Cardiac muscle cell (in vitro differentiated cells and primary cell): ENCODE results near the gene AGAP1. TPM values are rescaled to one million over a fixed set of nuclear protein-coding genes. Genes with fewer than 3 reads are reported as not detected.

Experiments used
- DNase-seq, 2 donors: peaks; one replicate each; pipeline versions ENCODE4 v3.0.0 to v3.0.0-alpha.2; 2010 to 2017; ENCODE audit warnings: low read depth in 1 of 2, low spot score in 1 of 2
- H3K27ac ChIP-seq: fragments of 200-600 bp; sonication (generic); 2 replicates; pipeline ENCODE4 v1.5.1; 2016
- H3K27me3 ChIP-seq: fragments of 200-600 bp; sonication (generic); 2 replicates; pipeline ENCODE4 v1.6.0; 2016; ENCODE audit warnings: control low read depth
- H3K36me3 ChIP-seq: fragments of 200-600 bp; sonication (generic); 2 replicates; pipeline ENCODE4 v1.5.1; 2016; ENCODE audit warnings: control low read depth
- H3K4me1 ChIP-seq: fragments of 200-600 bp; sonication (generic); 2 replicates; pipeline ENCODE4 v1.8.1; 2017; ENCODE audit warnings: low read depth, mild to moderate bottlenecking, mixed run types
- H3K4me3 ChIP-seq: fragments of 200-600 bp; sonication (generic); 2 replicates; pipeline ENCODE4 v1.5.1; 2016; ENCODE audit warnings: mild to moderate bottlenecking
- H3K9me3 ChIP-seq: fragments of 200-600 bp; sonication (generic); 2 replicates; pipeline ENCODE4 v1.5.1; 2017; ENCODE audit warnings: low read depth, mild to moderate bottlenecking, control low read depth
- CTCF ChIP-seq: IDR thresholded peaks from 2 replicates; pipeline ENCODE4 v1.5.1; 2012; ENCODE audit warnings: low read depth, mild to moderate bottlenecking, low read length
- polyA plus RNA-seq: library from polyadenylated mRNA; unstranded; fragments of >200 nt; fragmentation: Nextera tagmentation; extraction: Ambion mirVana; gene quantifications from 2 replicates; pipeline ENCODE4 v1.2.1, GENCODE V29; 2016
- total RNA-seq: library from RNA; depleted of rRNA; stranded (reverse); fragments of >200 nt; gene quantifications from 2 replicates; pipeline ENCODE4 v1.2.3, GENCODE V29; 2016

AGAP1 gene
- total and polyA plus RNA-seq, 2 experiments from 2014 or later, result 8.6 to 38.2 TPM

- Histone ChIP-seq H3K4me3 (no peak overlapping the region), H3K27ac (no peak overlapping the region), H3K4me1 (peaks cover 18% of the 10 kb centered on the region), H3K27me3 (no peaks in the 10 kb centered on the region), H3K36me3 (no peaks in the 10 kb centered on the region), H3K9me3 (no peaks in the 10 kb centered on the region)
- TF ChIP-seq CTCF, result no peak
- DNase-seq, result no peak
Measured at GRCh38 chr2:235699576-235699975, 205.7 kb downstream of the AGAP1 start.

- Histone ChIP-seq H3K9me3 (no peaks in the 10 kb centered on the region), H3K27ac (no peak overlapping the region), H3K4me3 (no peak overlapping the region), H3K4me1 (peaks cover 7% of the 10 kb centered on the region), H3K36me3 (no peaks in the 10 kb centered on the region), H3K27me3 (no peaks in the 10 kb centered on the region)
- no peak for TF ChIP-seq CTCF
- no peak for DNase-seq
Measured at GRCh38 chr2:235701206-235701981, 207.6 kb downstream of the AGAP1 start.

- Histone ChIP-seq H3K4me3 (no peak overlapping the region), H3K4me1 (peaks cover 7% of the 10 kb centered on the region), H3K9me3 (no peaks in the 10 kb centered on the region), H3K27me3 (no peaks in the 10 kb centered on the region), H3K27ac (no peak overlapping the region), H3K36me3 (no peaks in the 10 kb centered on the region)
- TF ChIP-seq CTCF, result no peak
- no peak for DNase-seq
Measured at GRCh38 chr2:235702186-235702585, 208.3 kb downstream of the AGAP1 start.

GRCh38 chr2:235703711-235704295 lies 210.0 kb downstream of the AGAP1 start:
- peaks cover 7% of the 10 kb centered on the region for H3K4me1 ChIP-seq
- no peak for DNase-seq
- H3K4me3 ChIP-seq, result no peak overlapping the region
- H3K36me3 ChIP-seq, result no peaks in the 10 kb centered on the region
- H3K9me3 ChIP-seq, result no peaks in the 10 kb centered on the region
- TF ChIP-seq CTCF, result no peak
- no peaks in the 10 kb centered on the region for H3K27me3 ChIP-seq
- no peak overlapping the region for H3K27ac ChIP-seq

GRCh38 chr2:235705296-235705695 lies 211.5 kb downstream of the AGAP1 start:
- H3K27me3 ChIP-seq, result no peaks in the 10 kb centered on the region
- no peak for TF ChIP-seq CTCF
- no peaks in the 10 kb centered on the region for H3K9me3 ChIP-seq
- no peak for DNase-seq
- H3K4me1 ChIP-seq, result peaks cover 7% of the 10 kb centered on the region
- no peak overlapping the region for H3K4me3 ChIP-seq
- no peak overlapping the region for H3K27ac ChIP-seq
- H3K36me3 ChIP-seq, result no peaks in the 10 kb centered on the region
